Rectal smooth muscle tissue (tissue), 1 donor: ENCODE results near the gene CDK16.

Experiments used
- H3K27ac ChIP-seq: one replicate; pipeline ENCODE4 v1.7.0; 2013; ENCODE audit warnings: low read depth, low read length, inconsistent platforms
- H3K27me3 ChIP-seq: one replicate; pipeline ENCODE4 v1.7.0; 2013; ENCODE audit warnings: low read length; ENCODE audit not compliant: control insufficient read depth, insufficient read depth
- H3K36me3 ChIP-seq: one replicate; pipeline ENCODE4 v1.7.0; 2013; ENCODE audit warnings: low read length; ENCODE audit not compliant: control insufficient read depth, insufficient read depth
- H3K4me1 ChIP-seq: one replicate; pipeline ENCODE4 v1.7.0; 2013; ENCODE audit warnings: low read length; ENCODE audit not compliant: control insufficient read depth, insufficient read depth
- H3K4me3 ChIP-seq: one replicate; pipeline ENCODE4 v1.7.0; 2013; ENCODE audit warnings: low read length
- H3K9ac ChIP-seq: one replicate; pipeline ENCODE4 v1.7.0; 2013; ENCODE audit warnings: low read length

The CDK16 gene

DNA sequence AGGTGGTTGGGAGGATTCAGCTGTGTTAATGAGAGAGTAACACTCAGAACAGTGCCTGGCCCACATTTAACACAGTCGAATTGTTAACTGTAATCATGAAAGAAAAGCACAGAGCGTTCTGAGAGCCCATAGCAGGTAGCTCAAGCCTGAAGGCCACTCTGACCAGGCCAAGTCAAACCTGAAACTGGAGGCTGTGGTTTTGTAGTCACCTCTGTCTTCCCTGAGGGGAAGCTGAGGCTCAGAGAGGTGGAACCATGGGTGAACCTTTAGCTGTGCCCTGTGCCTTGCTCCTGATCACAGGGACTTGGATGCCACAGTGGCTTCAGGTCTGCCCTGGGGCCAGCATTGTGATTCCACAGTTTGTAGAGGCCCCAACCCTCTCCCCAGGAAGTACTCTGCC lies 41.4 kb upstream of the CDK16 start:
- Histone ChIP-seq H3K27ac (no peak overlapping the region), H3K36me3 (peaks cover 8% of the 10 kb centered on the region)

DNA sequence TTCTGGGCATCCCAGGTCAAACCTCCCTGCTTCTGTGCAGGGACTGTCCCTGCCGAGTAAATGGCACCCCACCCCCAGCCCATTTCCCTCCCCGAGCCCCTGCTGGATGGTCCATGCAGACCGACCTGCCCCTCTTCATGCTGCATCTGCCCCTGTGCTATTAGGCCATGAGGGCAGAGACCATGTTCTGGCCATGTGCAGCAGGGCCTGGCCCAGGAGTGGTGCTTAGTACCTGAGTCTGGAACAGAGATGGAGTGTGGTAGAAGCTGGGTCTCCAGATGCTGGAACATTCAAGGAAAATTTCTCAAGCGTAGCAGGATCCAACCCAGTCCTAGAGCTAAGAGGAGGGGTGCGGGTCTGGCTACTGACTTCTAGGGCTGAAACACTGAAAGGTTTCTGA lies 40.1 kb upstream of the CDK16 start:
- Histone ChIP-seq H3K9ac (no peak overlapping the region), H3K27me3 (peaks cover 6% of the 10 kb centered on the region), H3K4me1 (no peaks in the 10 kb centered on the region), H3K36me3 (peaks cover 7% of the 10 kb centered on the region), H3K4me3 (no peak overlapping the region), H3K27ac (no peak overlapping the region)

More for the DNA sequence above, 41.4 kb upstream of the CDK16 start:
- Histone ChIP-seq H3K27me3 (peaks cover 2% of the 10 kb centered on the region), H3K4me3 (no peak overlapping the region), H3K4me1 (no peaks in the 10 kb centered on the region), H3K9ac (no peak overlapping the region)

DNA sequence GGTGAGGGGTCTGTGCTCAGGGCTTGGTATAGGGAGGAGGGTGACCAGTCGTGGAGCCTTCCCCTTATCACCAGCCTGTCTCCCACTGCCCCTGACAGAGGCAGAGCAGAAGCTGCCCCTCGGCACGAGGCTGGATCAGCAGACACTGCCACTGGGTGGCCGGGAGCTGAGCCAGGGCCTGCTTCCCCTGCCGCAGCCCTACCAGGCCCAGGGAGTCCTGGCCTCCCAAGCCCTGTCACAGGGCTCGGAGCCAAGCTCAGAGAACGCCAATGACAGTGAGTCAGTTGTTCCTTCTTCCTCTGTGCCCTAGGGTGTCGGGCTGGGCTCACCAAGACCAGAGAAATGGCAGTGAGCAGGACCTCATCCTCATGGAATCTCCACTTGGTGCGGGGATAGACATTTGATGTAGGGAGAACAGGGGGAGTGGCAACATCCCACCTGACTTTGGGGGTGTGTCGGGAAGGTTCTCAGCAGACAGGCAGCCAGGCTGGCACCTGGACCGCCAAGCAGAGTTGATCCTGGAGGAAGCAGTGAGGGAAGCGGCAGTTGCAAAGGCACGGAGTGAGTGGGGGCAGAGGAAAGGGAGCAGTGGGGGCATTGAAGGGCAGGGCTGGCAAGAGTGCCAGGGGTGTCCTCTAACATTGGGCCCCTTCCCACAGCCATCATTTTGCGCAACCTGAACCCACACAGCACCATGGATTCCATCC lies 39.1 kb upstream of the CDK16 start:
- Histone ChIP-seq H3K9ac (no peak overlapping the region), H3K27ac (no peak overlapping the region), H3K4me3 (no peak overlapping the region), H3K27me3 (peaks cover 6% of the 10 kb centered on the region), H3K4me1 (no peaks in the 10 kb centered on the region), H3K36me3 (peaks cover 7% of the 10 kb centered on the region)

DNA sequence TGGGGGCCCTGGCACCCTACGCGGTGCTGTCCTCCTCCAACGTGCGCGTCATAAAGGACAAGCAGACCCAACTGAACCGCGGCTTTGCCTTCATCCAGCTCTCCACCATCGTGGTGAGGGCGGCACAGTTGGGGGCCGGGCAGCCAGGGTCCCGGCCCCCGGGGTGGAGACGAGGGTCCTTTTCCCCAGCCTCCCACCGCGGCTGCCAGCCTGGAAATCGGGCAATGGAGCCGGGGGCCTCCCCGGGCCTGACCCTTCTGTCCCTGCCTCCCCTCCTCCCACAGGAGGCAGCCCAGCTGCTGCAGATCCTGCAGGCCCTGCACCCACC lies 38.6 kb upstream of the CDK16 start:
- Histone ChIP-seq H3K36me3 (peaks cover 9% of the 10 kb centered on the region), H3K4me1 (no peaks in the 10 kb centered on the region), H3K27me3 (peaks cover 6% of the 10 kb centered on the region), H3K27ac (no peak overlapping the region), H3K4me3 (no peak overlapping the region), H3K9ac (no peak overlapping the region)

DNA sequence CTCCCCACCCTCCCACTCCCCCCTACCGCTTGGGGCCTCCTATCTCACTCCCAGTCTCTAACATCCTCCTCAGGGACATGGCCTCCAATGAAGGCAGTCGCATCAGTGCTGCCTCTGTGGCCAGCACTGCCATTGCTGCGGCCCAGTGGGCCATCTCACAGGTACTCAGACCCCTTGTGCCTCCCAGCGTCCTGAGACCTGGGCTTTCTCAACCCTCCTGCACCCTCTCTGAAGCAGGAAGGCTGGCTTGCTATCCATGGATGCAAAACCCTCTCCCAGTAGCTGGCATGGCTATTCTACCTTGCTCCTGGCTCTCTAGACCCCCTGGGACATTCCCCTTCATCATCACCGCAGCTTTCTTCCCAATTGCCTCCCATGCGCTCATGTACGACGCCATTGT lies 38.1 kb upstream of the CDK16 start:
- peaks cover 9% of the 10 kb centered on the region for H3K36me3 ChIP-seq
- H3K27me3 ChIP-seq, result peaks cover 6% of the 10 kb centered on the region
- H3K9ac ChIP-seq, result no peak overlapping the region
- H3K4me3 ChIP-seq, result no peak overlapping the region
- no peak overlapping the region for H3K27ac ChIP-seq
- H3K4me1 ChIP-seq, result no peaks in the 10 kb centered on the region

DNA sequence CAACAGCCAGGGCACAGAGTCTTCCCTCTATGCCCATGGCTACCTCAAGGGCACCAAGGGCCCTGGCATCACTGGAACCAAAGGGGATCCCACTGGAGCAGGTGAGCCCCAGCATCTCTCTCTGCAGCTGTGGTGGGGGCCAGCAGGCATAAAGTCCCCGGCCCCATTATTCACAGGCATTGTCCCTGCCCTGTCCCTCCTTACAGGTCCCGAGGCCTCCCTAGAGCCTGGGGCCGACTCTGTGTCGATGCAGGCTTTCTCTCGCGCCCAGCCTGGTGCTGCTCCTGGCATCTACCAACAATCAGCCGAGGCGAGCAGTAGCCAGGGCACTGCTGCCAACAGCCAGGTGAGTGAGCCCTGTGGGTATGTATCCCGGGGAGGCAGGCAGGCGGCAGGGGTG lies 37.2 kb upstream of the CDK16 start:
- Histone ChIP-seq H3K4me3 (no peak overlapping the region), H3K36me3 (peaks cover 8% of the 10 kb centered on the region), H3K4me1 (no peaks in the 10 kb centered on the region), H3K27ac (no peak overlapping the region), H3K27me3 (peaks cover 6% of the 10 kb centered on the region), H3K9ac (no peak overlapping the region)

DNA sequence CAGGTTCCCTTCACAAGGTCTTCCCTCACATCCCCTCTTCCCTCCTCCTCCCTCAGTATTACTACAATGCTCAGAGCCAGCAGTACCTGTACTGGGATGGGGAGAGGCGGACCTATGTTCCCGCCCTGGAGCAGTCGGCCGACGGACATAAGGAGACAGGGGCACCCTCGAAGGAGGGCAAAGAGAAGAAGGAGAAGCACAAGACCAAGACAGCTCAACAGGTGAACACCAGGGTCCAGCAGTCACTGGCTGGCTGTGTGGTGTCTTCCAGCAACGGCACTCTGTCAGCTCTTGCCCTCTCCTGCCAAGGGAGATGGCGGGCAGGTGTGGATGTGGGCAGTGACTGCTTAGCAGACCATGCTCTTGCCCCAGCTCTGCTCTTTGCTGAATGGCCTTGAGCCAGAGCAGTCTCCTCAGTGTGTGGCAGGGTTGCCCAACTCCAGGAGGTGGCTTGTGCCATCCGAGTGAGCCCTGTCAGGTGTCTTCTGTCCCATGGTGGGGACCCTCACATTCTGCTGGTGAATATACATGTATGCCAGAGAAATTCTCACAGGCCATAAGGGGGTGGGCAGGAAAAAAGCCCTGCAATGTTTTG lies 36.3 kb upstream of the CDK16 start:
- Histone ChIP-seq H3K9ac (no peak overlapping the region), H3K27ac (no peak overlapping the region), H3K36me3 (peaks cover 5% of the 10 kb centered on the region), H3K27me3 (peaks cover 8% of the 10 kb centered on the region), H3K4me1 (no peaks in the 10 kb centered on the region), H3K4me3 (no peak overlapping the region)

DNA sequence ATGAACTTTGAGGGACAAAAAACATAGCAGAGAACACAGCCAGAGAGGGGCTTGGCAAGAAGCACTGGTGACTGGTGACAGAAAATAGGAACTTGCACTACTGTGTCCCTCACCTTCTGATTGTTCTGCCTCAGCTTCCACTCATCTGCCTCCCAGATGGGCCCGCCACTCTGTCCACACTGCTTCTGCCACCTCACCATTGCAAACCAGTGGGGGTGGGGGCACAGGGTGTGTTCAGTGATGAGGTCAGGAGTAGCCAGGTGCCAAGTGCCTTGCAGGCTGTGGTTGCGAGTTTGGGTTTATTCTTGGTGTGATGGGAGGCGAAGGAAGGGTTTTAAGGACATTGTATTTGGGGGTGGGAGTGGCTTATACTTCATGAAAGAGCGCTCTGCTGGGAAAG lies 34.0 kb upstream of the CDK16 start:
- H3K36me3 ChIP-seq, result peaks cover 5% of the 10 kb centered on the region
- no peak overlapping the region for H3K9ac ChIP-seq
- H3K4me3 ChIP-seq, result no peak overlapping the region
- H3K27me3 ChIP-seq, result peaks cover 8% of the 10 kb centered on the region
- no peaks in the 10 kb centered on the region for H3K4me1 ChIP-seq
- H3K27ac ChIP-seq, result no peak overlapping the region

DNA sequence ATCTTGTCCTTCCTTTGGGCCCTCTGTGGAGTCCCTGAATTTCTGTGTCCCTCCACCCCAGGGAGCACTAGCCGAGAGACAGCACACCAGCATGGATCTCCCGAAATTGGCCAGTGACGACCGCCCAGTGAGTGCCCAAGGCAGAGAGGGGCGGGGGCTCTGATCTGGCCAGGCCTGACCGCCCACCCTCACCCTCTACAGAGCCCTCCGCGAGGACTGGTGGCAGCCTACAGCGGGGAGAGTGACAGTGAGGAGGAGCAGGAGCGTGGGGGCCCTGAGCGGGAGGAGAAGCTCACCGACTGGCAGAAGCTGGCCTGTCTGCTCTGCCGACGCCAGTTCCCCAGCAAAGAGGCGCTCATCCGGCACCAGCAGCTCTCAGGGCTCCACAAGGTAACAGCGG lies 33.2 kb upstream of the CDK16 start:
- no peak overlapping the region for H3K27ac ChIP-seq
- H3K9ac ChIP-seq, result no peak overlapping the region
- no peaks in the 10 kb centered on the region for H3K4me1 ChIP-seq
- H3K36me3 ChIP-seq, result peaks cover 5% of the 10 kb centered on the region
- peaks cover 8% of the 10 kb centered on the region for H3K27me3 ChIP-seq
- no peak overlapping the region for H3K4me3 ChIP-seq

DNA sequence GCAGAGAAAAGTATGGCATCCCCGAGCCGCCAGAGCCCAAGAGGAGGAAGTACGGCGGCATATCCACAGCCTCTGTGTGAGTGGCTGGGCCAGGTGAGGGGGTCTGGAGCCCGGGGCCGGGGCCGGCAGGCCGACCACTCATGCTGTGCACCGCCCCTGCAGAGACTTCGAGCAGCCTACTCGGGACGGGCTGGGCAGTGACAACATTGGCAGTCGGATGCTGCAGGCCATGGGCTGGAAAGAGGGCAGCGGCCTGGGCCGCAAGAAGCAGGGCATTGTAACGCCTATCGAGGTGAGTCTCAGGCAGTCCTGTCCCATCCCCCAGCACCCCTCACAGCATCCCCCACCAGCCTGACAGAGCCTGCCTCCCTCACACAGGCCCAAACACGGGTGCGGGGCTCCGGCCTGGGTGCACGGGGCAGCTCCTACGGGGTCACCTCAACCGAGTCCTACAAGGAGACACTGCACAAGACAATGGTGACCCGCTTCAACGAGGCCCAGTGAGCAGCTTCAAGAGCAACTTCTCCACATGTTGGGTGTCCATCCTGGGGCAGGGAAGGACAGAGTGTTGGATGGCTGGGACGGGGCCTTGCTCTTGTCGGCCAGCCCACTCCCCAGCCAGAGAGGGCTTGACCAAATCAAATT lies 32.3 kb upstream of the CDK16 start:
- H3K4me1 ChIP-seq, result no peaks in the 10 kb centered on the region
- peaks cover 8% of the 10 kb centered on the region for H3K27me3 ChIP-seq
- H3K4me3 ChIP-seq, result no peak overlapping the region
- H3K27ac ChIP-seq, result no peak overlapping the region
- H3K9ac ChIP-seq, result no peak overlapping the region
- H3K36me3 ChIP-seq, result peaks cover 2% of the 10 kb centered on the region

DNA sequence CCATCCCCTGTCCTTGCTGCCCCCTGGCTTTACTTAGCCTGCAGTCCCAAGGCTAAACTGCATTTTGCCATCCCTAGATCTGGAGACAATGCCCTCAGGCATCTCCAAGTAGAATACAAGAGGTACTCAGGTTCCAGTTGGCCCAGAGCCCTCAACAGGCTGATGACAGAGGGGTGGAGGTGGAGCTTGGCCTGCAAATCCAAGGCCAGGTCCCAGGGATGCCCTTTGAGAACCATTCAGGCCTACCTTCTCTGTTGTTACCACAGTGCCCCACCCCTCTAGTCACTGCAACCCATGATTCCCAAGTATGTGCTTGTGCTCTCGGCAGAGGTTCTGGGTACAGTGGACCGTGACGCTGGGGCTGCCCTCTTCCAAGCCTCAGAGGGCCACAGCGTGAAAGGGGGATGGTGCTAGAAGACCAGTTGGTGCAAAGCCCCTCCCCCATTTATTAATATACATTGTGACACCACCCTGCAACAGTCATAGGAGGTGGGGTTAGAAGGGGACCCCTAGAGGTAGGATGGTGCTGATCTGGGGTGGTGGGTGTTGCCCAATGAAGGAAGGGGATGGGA lies 31.3 kb upstream of the CDK16 start:
- H3K9ac ChIP-seq, result no peak overlapping the region
- H3K27ac ChIP-seq, result no peak overlapping the region
- no peaks in the 10 kb centered on the region for H3K4me1 ChIP-seq
- no peak overlapping the region for H3K4me3 ChIP-seq
- H3K27me3 ChIP-seq, result peaks cover 5% of the 10 kb centered on the region
- peaks cover 2% of the 10 kb centered on the region for H3K36me3 ChIP-seq

DNA sequence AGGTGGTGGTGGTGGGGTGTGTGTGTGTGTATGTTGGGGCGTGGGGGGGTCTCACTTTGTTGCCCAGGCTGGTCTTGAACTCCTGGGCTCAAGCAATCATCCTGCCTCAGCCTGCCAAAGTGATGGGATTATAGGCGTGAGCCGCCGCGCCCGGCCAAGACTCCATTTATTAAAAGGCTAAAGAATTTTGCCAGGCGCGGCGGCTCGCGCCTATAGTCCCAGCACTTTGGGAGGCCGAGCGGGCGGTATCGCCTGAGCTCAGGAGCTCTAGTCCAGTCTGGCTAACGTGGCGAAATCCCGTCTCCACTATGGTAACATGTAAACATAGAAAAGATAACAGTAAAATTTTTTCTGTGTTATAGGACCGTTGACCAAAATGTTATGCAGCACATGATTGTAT lies 28.6 kb upstream of the CDK16 start:
- Histone ChIP-seq H3K4me3 (no peak overlapping the region), H3K36me3 (no peaks in the 10 kb centered on the region), H3K27me3 (peaks cover 2% of the 10 kb centered on the region), H3K9ac (no peak overlapping the region), H3K27ac (no peak overlapping the region), H3K4me1 (peaks cover 3% of the 10 kb centered on the region)
